ENCODE data around the gene VILL.

Gene VILL

GRCh38 chr3:38017445-38018295, 27.1 kb downstream of the VILL start:
- Histone ChIP-seq H3K9me2 (replicated peaks; ENCODE audit: insufficient read depth, low read length) (no peaks in the 10 kb centered on the region), H2AFZ (ENCODE audit: low read length) (no peak overlapping the region), H3K27me3 (replicated peaks; ENCODE audit: insufficient read depth, low read length) (no peaks in the 10 kb centered on the region), H3K4me2 (ENCODE audit: low read depth, low read length) (no peak overlapping the region), H3K36me3 (replicated peaks; ENCODE audit: insufficient read depth, low read length) (no peaks in the 10 kb centered on the region), H3K4me1 (ENCODE audit: low read length) (no peaks in the 10 kb centered on the region), H3K9me3 (replicated peaks; ENCODE audit: insufficient read depth, low read length) (no peaks in the 10 kb centered on the region), H3K27ac (ENCODE audit: low read length) (no peak overlapping the region), H3F3A (ENCODE audit: insufficient read depth, low read length) (no peaks in the 10 kb centered on the region), H3K79me2 (ENCODE audit: low read length) (no peaks in the 10 kb centered on the region), H4K20me1 (ENCODE audit: insufficient read depth, low read length) (no peaks in the 10 kb centered on the region), H3K4me3 (ENCODE audit: low read length) (no peak overlapping the region), H3K9ac (ENCODE audit: low read length) (no peak overlapping the region)
- TF ChIP-seq CTCF (IDR thresholded peaks at IDR 0.05; ENCODE audit: low read length) (no peak), EZH2phosphoT487 (IDR thresholded peaks at IDR 0.05; ENCODE audit: low read length) (no peak), EZH2 (optimal IDR thresholded peaks at IDR 0.05; ENCODE audit: low read depth, low read length) (no peak)
- no peak for DNase-seq

- Histone ChIP-seq H3K4me1 (ENCODE audit: low read length) (peaks cover 2% of the 10 kb centered on the region; the same call in 1 of the 2 replicates), H3K9ac (ENCODE audit: low read length) (no peak overlapping the region), H3K36me3 (replicated peaks; ENCODE audit: insufficient read depth, low read length) (no peaks in the 10 kb centered on the region), H3K9me2 (replicated peaks; ENCODE audit: insufficient read depth, low read length) (no peaks in the 10 kb centered on the region), H3K4me3 (ENCODE audit: low read length) (no peak overlapping the region), H4K20me1 (ENCODE audit: insufficient read depth, low read length) (no peaks in the 10 kb centered on the region), H3K9me3 (replicated peaks; ENCODE audit: insufficient read depth, low read length) (no peaks in the 10 kb centered on the region), H3K27me3 (replicated peaks; ENCODE audit: insufficient read depth, low read length) (no peaks in the 10 kb centered on the region), H3K4me2 (ENCODE audit: low read depth, low read length) (no peak overlapping the region), H3K27ac (ENCODE audit: low read length) (no peak overlapping the region), H3K79me2 (ENCODE audit: low read length) (no peaks in the 10 kb centered on the region), H2AFZ (ENCODE audit: low read length) (no peak overlapping the region), H3F3A (ENCODE audit: insufficient read depth, low read length) (0 out of 2 replicates have a peak, but pooled peaks cover 2% of the 10 kb centered on the region)
- no peak for DNase-seq
- no peak for TF ChIP-seq CTCF (IDR thresholded peaks at IDR 0.05; ENCODE audit: low read length)
- TF ChIP-seq EZH2 (optimal IDR thresholded peaks at IDR 0.05; ENCODE audit: low read depth, low read length) = no peak
- TF ChIP-seq EZH2phosphoT487 (IDR thresholded peaks at IDR 0.05; ENCODE audit: low read length) = no peak
These were observed 28.0 kb downstream of the VILL start for GRCh38 chr3:38018296-38019266.

GRCh38 chr3:38019658-38020341, 29.2 kb downstream of the VILL start:
- H2AFZ ChIP-seq (ENCODE audit: low read length) = no peak overlapping the region
- no peak for TF ChIP-seq EZH2 (optimal IDR thresholded peaks at IDR 0.05; ENCODE audit: low read depth, low read length)
- TF ChIP-seq EZH2phosphoT487 (IDR thresholded peaks at IDR 0.05; ENCODE audit: low read length) = no peak
- no peaks in the 10 kb centered on the region for H3K9me3 ChIP-seq (replicated peaks; ENCODE audit: insufficient read depth, low read length)
- no peaks in the 10 kb centered on the region for H3K36me3 ChIP-seq (replicated peaks; ENCODE audit: insufficient read depth, low read length)
- no peak overlapping the region for H3K4me3 ChIP-seq (ENCODE audit: low read length)
- DNase-seq = no peak
- peaks cover 13% of the 10 kb centered on the region for H3F3A ChIP-seq (ENCODE audit: insufficient read depth, low read length)
- H4K20me1 ChIP-seq (ENCODE audit: insufficient read depth, low read length) = no peaks in the 10 kb centered on the region
- H3K4me1 ChIP-seq (ENCODE audit: low read length) = peaks cover 6% of the 10 kb centered on the region; the same call in 1 of the 2 replicates
- no peak overlapping the region for H3K4me2 ChIP-seq (ENCODE audit: low read depth, low read length)
- H3K27ac ChIP-seq (ENCODE audit: low read length) = no peak overlapping the region
- H3K9ac ChIP-seq (ENCODE audit: low read length) = no peak overlapping the region
- H3K27me3 ChIP-seq (replicated peaks; ENCODE audit: insufficient read depth, low read length) = no peaks in the 10 kb centered on the region
- no peaks in the 10 kb centered on the region for H3K9me2 ChIP-seq (replicated peaks; ENCODE audit: insufficient read depth, low read length)
- H3K79me2 ChIP-seq (ENCODE audit: low read length) = no peaks in the 10 kb centered on the region
